Loucy (cell line): ENCODE results near the gene CER1.

Experiments
- H2AFZ ChIP-seq: fragments of 200-600 bp; sonication (generic); 2 replicates; pipeline ENCODE4 v1.6.0; 2016; ENCODE audit warnings: antibody characterized with exemption, mild to moderate bottlenecking, low read length, moderate library complexity
- H3F3A ChIP-seq: fragments of 200-600 bp; 2 replicates; pipeline ENCODE4 v1.6.0; 2016; ENCODE audit warnings: antibody characterized with exemption, low read depth, mild to moderate bottlenecking
- H3K27me3 ChIP-seq: fragments of 200-600 bp; sonication (generic); 2 replicates; pipeline ENCODE4 v1.6.1; 2014; ENCODE audit warnings: low read length, mild to moderate bottlenecking; ENCODE audit not compliant: insufficient read depth, poor library complexity, severe bottlenecking
- H3K36me3 ChIP-seq: fragments of 200-600 bp; sonication (generic); 2 replicates; pipeline ENCODE4 v1.6.1; 2016; ENCODE audit warnings: low read length; ENCODE audit not compliant: insufficient read depth
- H3K4me1 ChIP-seq: fragments of 200-600 bp; sonication (generic); 2 replicates; pipeline ENCODE4 v1.5.1; 2014; ENCODE audit warnings: low read length, mild to moderate bottlenecking; ENCODE audit not compliant: insufficient read depth, poor library complexity, severe bottlenecking
- H3K4me2 ChIP-seq: fragments of 200-600 bp; sonication (generic); 2 replicates; pipeline ENCODE4 v1.6.0; 2014; ENCODE audit warnings: antibody characterized with exemption, low read length, low read depth, mild to moderate bottlenecking; ENCODE audit not compliant: poor library complexity, severe bottlenecking
- H3K4me3 ChIP-seq: fragments of 200-600 bp; sonication (generic); 2 replicates; pipeline ENCODE4 v1.5.1; 2014; ENCODE audit warnings: low read length, mild to moderate bottlenecking, mixed read lengths; ENCODE audit not compliant: poor library complexity, severe bottlenecking
- H3K79me2 ChIP-seq: fragments of 200-600 bp; sonication (generic); 2 replicates; pipeline ENCODE4 v1.6.1; 2014; ENCODE audit warnings: low read length; ENCODE audit not compliant: insufficient read depth
- H3K9ac ChIP-seq: fragments of 200-600 bp; sonication (generic); 2 replicates; pipeline ENCODE4 v1.6.0; 2014; ENCODE audit warnings: mild to moderate bottlenecking, low read depth, low read length, moderate library complexity; ENCODE audit not compliant: poor library complexity, severe bottlenecking
- H3K9me2 ChIP-seq: fragments of 200-600 bp; sonication (generic); replicated peaks from 2 replicates; pipeline ENCODE4 v1.6.1; 2016; ENCODE audit warnings: low read depth, low read length, mixed read lengths
- H3K9me3 ChIP-seq: fragments of 200-600 bp; sonication (generic); 2 replicates; pipeline ENCODE4 v1.6.1; 2014; ENCODE audit warnings: mild to moderate bottlenecking, antibody characterized with exemption, low read length, low read depth; ENCODE audit not compliant: insufficient read depth
- H4K20me1 ChIP-seq: fragments of 200-600 bp; sonication (generic); 2 replicates; pipeline ENCODE4 v1.6.0; 2014; ENCODE audit warnings: antibody characterized with exemption, low read length, mild to moderate bottlenecking; ENCODE audit not compliant: insufficient read depth, poor library complexity, severe bottlenecking
- CTCF ChIP-seq: fragments of 200-600 bp; sonication (generic); conservative IDR thresholded peaks from 2 replicates; pipeline ENCODE4 v1.5.1; 2014; ENCODE audit warnings: mild to moderate bottlenecking, antibody characterized with exemption, low read length
- EZH2phosphoT487 ChIP-seq: fragments of 200-600 bp; IDR thresholded peaks from 2 replicates; pipeline ENCODE4 v1.6.1; 2018; ENCODE audit warnings: antibody characterized with exemption, mild to moderate bottlenecking, moderate library complexity, borderline replicate concordance

The CER1 gene

DNA sequence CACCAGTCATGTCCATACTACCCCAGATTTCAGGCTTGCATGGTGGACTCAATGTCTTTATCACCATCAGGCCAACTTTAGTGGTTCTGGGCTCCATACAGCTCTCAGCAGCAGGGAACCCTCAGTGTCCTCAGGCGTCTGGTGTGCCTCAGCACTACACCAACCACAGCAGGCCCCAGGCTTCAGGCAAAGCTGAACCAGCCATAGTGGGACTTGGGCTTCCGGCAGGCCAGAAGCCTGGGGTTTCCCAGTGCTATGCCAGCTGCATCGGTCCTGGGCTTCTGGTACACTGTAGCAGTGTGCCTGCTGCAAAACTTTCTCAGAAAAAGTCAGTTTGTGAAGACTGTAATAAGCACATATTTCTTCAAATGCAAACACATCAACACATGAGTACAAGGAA, 18.3 kb downstream of the CER1 start:
- no peaks in the 10 kb centered on the region for H3K36me3 ChIP-seq
- H3K27me3 ChIP-seq = peaks cover 24% of the 10 kb centered on the region
- H3K9me2 ChIP-seq = no peaks in the 10 kb centered on the region
- H3K4me3 ChIP-seq = no peak overlapping the region
- H4K20me1 ChIP-seq = no peaks in the 10 kb centered on the region
- no peaks in the 10 kb centered on the region for H3K4me1 ChIP-seq
- H3K4me2 ChIP-seq = no peak overlapping the region
- no peaks in the 10 kb centered on the region for H3F3A ChIP-seq
- TF ChIP-seq CTCF (no peak), EZH2phosphoT487 (no peak)
- no peak overlapping the region for H2AFZ ChIP-seq
- H3K9me3 ChIP-seq = peaks cover 8% of the 10 kb centered on the region; the same call in 1 of the 2 replicates
- H3K9ac ChIP-seq = no peak overlapping the region
- no peaks in the 10 kb centered on the region for H3K79me2 ChIP-seq

DNA sequence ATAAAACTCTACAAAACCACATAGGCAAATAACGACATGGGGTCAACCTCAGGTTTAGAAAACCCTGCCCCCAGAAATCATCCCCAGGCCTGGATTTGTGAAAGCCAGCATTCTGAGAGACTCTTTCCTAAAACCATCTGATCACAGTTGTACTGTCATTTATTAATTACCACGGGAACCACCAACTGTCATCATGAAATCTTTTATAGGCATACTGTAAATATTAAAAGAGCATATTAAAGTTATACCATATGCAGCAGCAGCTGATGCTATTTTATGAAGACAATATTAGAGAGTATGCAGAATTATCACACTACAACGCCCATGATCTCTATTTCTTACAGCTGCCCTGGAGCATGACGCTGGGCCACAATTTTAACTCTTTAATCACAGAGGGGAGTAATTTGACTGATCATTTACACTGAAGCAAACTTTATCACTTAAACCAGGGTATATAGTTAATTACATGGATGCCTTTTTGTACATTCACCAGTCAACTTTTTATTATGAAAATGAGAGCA, 20.3 kb downstream of the CER1 start:
- Histone ChIP-seq H2AFZ (no peak overlapping the region), H3K9me2 (no peaks in the 10 kb centered on the region), H3K4me3 (no peak overlapping the region), H3K9me3 (peaks cover 8% of the 10 kb centered on the region; the same call in 1 of the 2 replicates), H3F3A (no peaks in the 10 kb centered on the region), H3K36me3 (no peaks in the 10 kb centered on the region), H3K9ac (no peak overlapping the region), H3K4me2 (no peak overlapping the region), H3K4me1 (no peaks in the 10 kb centered on the region), H3K27me3 (peaks cover 32% of the 10 kb centered on the region), H3K79me2 (no peaks in the 10 kb centered on the region), H4K20me1 (no peaks in the 10 kb centered on the region)
- no peak for TF ChIP-seq EZH2phosphoT487
- TF ChIP-seq CTCF = no peak

DNA sequence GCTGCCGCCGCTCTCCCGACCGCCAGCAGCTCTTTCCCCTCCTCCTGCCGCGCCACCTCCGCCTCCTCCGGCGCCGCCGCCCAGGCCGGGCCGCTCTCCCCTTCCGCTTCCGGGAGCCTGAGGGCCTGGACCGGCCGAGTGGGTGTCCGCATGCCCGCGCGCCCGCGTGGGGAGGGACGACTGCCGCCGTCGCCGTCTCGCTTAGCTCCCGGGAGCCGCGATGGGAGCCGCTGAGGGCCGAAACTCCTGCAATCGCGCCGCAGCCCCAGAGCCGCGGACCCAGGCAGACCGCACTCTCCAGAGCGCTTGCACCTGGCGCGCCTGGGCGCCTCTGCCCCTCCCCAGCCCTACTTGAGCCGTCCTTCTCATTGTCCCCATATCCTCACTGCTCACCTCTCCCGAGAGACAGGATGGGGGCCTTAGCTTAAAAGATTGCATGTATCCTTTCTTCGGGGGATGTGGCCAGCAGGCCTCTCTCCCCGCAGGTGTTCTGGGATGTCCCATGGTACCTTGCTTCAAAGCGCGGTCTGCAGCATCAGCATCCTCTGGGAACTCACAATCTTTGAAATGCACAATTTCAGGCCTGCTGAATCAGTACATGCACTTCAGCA, 29.2 kb downstream of the CER1 start, which contains the start of gene ZDHHC21:
TSS of gene ZDHHC21 (minus strand) at position 182 of the 611 bp plus-strand sequence. CDS start 19,092 bp downstream, outside the sequence.
- Histone ChIP-seq H3K4me3 (peak within 1 kb of the TSS; percentile 80), H3K9ac (peak within 1 kb of the TSS; percentile 68), H3K9me3 (no peaks in the 10 kb centered on the region), H2AFZ (peak within 1 kb of the TSS; percentile 86), H4K20me1 (no peaks in the 10 kb centered on the region), H3K4me2 (peak within 1 kb of the TSS; percentile 84), H3K27me3 (peaks cover 43% of the 10 kb centered on the region), H3F3A (no peaks in the 10 kb centered on the region), H3K4me1 (peaks cover 36% of the 10 kb centered on the region), H3K79me2 (peaks cover 28% of the 10 kb centered on the region), H3K36me3 (no peaks in the 10 kb centered on the region), H3K9me2 (no peaks in the 10 kb centered on the region)
- TF ChIP-seq CTCF = no peak
- TF ChIP-seq EZH2phosphoT487 = no peak
